ENCODE data around the gene OGFR. TPM values are rescaled to one million over a fixed set of nuclear protein-coding genes. Genes with fewer than 3 reads are reported as not detected.

OGFR gene
- total and polyA plus RNA-seq, 2 experiments from 2014 or later, result 49.9 to 83.1 TPM

DNA sequence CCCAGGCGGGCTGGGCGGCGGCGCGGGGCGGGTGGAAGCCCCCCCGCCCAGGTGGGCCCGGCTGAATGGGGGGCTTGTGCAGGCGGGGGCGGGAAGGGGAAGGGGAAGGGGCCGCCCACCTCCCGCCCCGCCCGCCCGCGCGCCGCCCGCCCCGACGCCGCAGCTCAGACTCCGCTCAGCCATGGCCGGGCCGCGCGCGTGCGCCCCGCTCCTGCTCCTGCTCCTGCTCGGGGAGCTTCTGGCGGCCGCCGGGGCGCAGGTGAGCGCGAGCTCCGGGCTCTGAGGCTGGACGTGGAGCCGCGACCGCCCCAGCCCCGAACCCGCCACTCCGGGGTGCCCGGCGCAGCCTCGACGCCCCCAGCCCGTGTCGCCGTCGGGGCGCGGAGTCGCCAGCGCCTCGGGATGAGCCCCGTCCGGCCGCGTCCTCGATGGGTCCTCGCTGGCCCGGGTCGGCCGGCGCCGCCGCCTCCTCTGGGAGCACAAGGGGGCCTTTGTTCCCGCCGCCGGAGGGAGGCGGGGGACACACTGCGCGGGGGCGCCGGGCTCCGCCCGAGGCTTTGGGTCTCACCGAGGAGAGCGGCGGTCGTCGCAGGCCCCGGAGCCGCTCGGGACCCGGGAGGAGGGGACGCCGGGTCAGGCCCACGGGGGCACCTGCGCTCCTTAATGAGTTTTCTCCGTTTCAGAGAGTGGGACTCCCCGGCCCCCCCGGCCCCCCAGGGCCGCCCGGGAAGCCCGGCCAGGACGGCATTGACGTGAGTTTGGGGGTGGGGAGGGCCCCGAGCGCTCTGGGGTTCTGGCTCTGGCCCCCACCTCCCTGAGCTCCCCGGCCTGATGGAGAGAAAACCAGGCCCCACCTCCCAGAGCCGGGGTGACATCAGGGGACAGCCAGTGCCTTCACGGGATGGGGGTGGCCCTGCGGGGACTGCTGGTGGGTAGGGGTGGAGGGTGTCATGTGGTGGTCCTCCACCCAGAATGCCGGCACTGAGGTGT, 12.5 kb downstream of the OGFR start, which contains the start of gene COL9A3:
Gene COL9A3, plus strand, starts transcription at position 167 of the 990 bp plus-strand sequence. Its CDS starts 15 bp downstream, at position 182.
- Histone ChIP-seq H3K36me3 (no peaks in the 10 kb centered on the region), H3K27me3 (peaks cover 26% of the 10 kb centered on the region), H3K27ac (no peak within 1 kb of the TSS), H3K9me3 (ENCODE audit: low read depth) (no peaks in the 10 kb centered on the region), H3K4me1 (ENCODE audit: low read depth) (peaks cover 3% of the 10 kb centered on the region), H3K4me3 (peak within 1 kb of the TSS; percentile 24)
- peak in 1 of 2 donors; percentile 42 for DNase-seq (ENCODE audit: low read depth in 1 of 2, low spot score in 1 of 2)
- no peak for TF ChIP-seq CTCF (IDR thresholded peaks at IDR 0.05; ENCODE audit: low read depth, low read length)

DNA sequence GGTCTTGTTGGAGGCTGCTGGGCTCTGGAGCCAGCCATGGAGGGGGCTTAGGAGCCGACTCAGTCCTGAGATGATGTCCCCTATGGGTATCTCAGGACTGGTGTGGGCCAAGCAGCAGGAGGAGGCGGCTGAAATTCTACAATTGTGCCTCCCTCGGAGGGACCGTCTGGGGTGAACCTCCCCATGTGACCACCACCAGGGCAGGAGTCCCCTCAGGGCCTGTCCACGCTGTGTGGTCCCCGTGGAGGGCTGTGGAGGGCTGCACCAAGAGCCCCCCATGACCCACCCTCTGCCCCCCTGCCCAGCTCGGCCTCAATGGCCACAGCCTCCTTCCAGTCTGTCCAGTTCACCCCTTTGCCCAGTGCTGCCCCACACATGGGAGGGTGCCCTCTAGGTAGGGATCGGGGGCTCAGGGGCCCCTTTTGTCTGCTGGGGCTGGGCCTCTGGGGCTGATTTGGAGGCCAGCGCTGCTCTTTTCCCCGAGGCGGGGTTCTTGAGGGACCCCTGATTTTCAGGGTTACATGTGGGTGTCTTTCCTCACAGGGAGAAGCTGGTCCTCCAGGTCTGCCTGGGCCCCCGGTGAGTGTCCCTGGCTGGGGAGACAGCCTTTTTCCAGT, 13.4 kb downstream of the OGFR start:
- no peaks in the 10 kb centered on the region for H3K9me3 ChIP-seq (ENCODE audit: low read depth)
- H3K36me3 ChIP-seq, result no peaks in the 10 kb centered on the region
- no peak for TF ChIP-seq CTCF (IDR thresholded peaks at IDR 0.05; ENCODE audit: low read depth, low read length)
- no peak overlapping the region for H3K27ac ChIP-seq
- DNase-seq (ENCODE audit: low read depth in 1 of 2, low spot score in 1 of 2), result no peak
- H3K4me1 ChIP-seq (ENCODE audit: low read depth), result peaks cover 3% of the 10 kb centered on the region
- peaks cover 26% of the 10 kb centered on the region for H3K27me3 ChIP-seq
- no peak overlapping the region for H3K4me3 ChIP-seq

- no peak for TF ChIP-seq CTCF (IDR thresholded peaks at IDR 0.05; ENCODE audit: low read depth, low read length)
- Histone ChIP-seq H3K36me3 (no peaks in the 10 kb centered on the region), H3K9me3 (ENCODE audit: low read depth) (no peaks in the 10 kb centered on the region), H3K27ac (no peak overlapping the region), H3K4me1 (ENCODE audit: low read depth) (peaks cover 7% of the 10 kb centered on the region), H3K27me3 (peaks cover 26% of the 10 kb centered on the region), H3K4me3 (no peak overlapping the region)
- peak; percentile 57 to 86 for DNase-seq (ENCODE audit: low read depth in 1 of 2, low spot score in 1 of 2)
Measured at GRCh38 chr20:62818592-62819493, 14.2 kb downstream of the OGFR start.

DNA sequence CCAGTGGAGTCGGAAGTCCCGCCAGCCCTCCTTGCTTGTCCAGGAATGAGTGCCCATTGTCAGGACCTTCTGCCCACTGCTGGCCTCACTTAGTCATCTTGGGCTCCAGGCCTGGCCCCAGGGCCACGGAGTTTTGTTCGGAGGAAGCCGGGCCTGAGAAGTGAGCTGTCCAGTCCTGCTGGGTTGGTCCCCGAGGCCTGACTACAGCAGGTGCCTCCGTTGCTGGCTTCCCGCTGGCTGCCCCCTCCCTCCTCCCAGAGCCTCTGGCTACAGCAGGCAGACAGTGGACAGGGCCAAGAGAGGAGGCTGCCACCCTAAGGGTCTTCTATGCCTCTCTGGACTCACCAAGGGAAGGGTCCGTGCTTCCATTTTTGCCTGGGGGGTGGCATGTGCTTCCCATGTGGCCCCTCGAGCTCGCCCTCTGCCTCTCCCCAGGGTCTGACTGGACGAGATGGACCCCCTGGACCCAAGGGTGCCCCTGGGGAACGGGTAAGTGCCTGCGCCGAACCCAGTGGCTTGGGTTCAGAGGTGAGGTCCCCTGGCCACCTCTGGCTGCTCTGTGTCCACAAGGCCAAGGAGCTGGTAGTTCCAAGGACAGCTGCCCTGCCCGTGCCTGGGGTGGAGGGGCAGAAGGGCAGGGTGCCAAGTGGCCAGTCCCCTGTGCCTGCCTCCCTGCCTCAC, 15.0 kb downstream of the OGFR start:
- Histone ChIP-seq H3K27me3 (peaks cover 26% of the 10 kb centered on the region), H3K4me3 (no peak overlapping the region), H3K27ac (no peak overlapping the region), H3K36me3 (no peaks in the 10 kb centered on the region), H3K9me3 (ENCODE audit: low read depth) (no peaks in the 10 kb centered on the region), H3K4me1 (ENCODE audit: low read depth) (peaks cover 12% of the 10 kb centered on the region)
- TF ChIP-seq CTCF (IDR thresholded peaks at IDR 0.05; ENCODE audit: low read depth, low read length), result no peak
- peak in 1 of 2 donors; percentile 62 for DNase-seq (ENCODE audit: low read depth in 1 of 2, low spot score in 1 of 2)
